Thymus (tissue), 11 donors: ENCODE data around the gene FGFR4. TPM values are rescaled to one million over a fixed set of nuclear protein-coding genes. Genes with fewer than 3 reads are reported as not detected.
A peak's percentile ranks its signal among the peaks of the same experiment; 100 is the strongest.

Source experiments
- DNase-seq, 9 donors: peaks; one replicate each; pipeline ENCODE4 v3.0.0-alpha.2; 2013; ENCODE audit warnings: low spot score in 9 of 9, low read depth in 6 of 9, missing footprints in 1 of 9
- H3K27ac ChIP-seq, 2 donors: one replicate each; pipeline ENCODE4 v1.5.1; 2013; ENCODE audit warnings: control low read depth in 1 of 2, low read depth in 1 of 2, low read length in 1 of 2, mild to moderate bottlenecking in 1 of 2, moderate library complexity in 1 of 2
- H3K27me3 ChIP-seq, 2 donors: one replicate each; pipeline ENCODE4 v1.5.1; 2013; ENCODE audit warnings: low read length in 1 of 2; ENCODE audit not compliant: control insufficient read depth in 2 of 2, insufficient read depth in 1 of 2
- H3K36me3 ChIP-seq, 2 donors: one replicate each; pipeline ENCODE4 v1.5.1; 2013; ENCODE audit warnings: low read length in 1 of 2, mild to moderate bottlenecking in 1 of 2, moderate library complexity in 1 of 2; ENCODE audit not compliant: control insufficient read depth in 2 of 2, insufficient read depth in 2 of 2
- H3K4me1 ChIP-seq, 2 donors: one replicate each; pipeline ENCODE4 v1.5.1; 2013; ENCODE audit warnings: low read length in 2 of 2; ENCODE audit not compliant: control insufficient read depth in 2 of 2, insufficient read depth in 2 of 2
- H3K4me3 ChIP-seq, 2 donors: one replicate each; pipeline ENCODE4 v1.5.1; 2013; ENCODE audit warnings: low read length in 2 of 2, control low read depth in 1 of 2, mild to moderate bottlenecking in 1 of 2
- H3K9me3 ChIP-seq, 2 donors: one replicate each; pipeline ENCODE4 v1.5.1; 2013; ENCODE audit warnings: low read length in 1 of 2, mild to moderate bottlenecking in 1 of 2; ENCODE audit not compliant: control insufficient read depth in 2 of 2, insufficient read depth in 1 of 2
- WGBS: extraction: QIAGEN DNeasy Blood & Tissue Kit; methylation state at CpG from one replicate; pipeline ENCODE4 v1.1.7; 2013; 5-methylcytosine and 5-hydroxymethylcytosine counted together
- polyA plus RNA-seq: library from polyadenylated mRNA; stranded (reverse); fragments of 200-250 nt; gene quantifications from one replicate; pipeline ENCODE4 v1.2.3, GENCODE V29; 2013
- total RNA-seq: library from RNA; stranded (reverse); fragments of 120-200 nt; gene quantifications from one replicate; pipeline ENCODE4 v1.2.4, GENCODE V29; 2013
- donor health status: healthy.

Gene FGFR4
- total and polyA plus RNA-seq, 2 donors, result 0.28 to 1.7 TPM

DNA sequence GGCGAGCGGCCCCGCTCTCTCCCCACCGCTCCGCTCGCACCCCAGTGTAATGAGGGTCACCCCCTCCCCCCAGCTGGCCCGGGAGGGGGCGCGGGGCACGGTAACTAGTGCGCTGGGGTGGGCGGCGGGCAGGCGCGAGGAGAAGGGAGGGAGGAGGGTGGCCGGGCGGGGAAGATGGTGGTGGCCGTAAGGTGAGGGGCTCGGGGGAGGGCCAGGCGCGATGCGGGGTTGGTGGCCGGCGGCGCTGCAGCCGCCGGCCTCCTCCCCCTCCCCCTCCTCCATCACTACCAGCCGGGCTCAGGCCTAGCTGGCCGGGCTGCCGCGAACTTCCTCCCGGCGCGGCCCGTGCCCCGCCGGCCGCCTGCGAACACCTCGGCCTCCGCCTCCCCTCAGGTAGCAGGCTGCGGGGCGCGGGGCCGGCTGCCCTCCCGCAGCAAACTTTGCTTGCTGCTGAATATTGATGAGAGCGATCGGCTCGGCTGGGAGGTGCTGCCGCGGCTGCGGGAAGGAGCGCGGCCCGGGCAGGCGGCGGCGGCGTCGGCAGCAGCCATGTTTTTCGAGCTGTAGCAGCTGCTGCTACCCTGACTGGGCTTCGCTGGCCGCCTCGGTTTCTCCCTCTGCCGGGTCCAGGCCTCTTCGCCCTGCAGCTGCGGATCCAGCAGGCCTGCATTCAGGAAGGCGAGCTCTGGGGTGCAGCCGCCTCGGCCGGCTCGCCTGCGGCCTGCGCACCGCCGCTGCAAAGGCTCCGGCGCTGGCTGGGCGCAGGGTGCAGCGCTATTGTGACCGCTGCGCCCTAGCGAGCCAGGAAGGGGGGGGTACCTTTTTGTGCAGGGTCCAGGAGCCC, 47.4 kb downstream of the FGFR4 start:
- Histone ChIP-seq H3K27me3 (peaks cover 0 to 6% of the 10 kb centered on the region in 2 donors), H3K36me3 (peaks cover 7 to 37% of the 10 kb centered on the region in 2 donors), H3K4me1 (peaks cover 15 to 22% of the 10 kb centered on the region in 2 donors), H3K27ac (peak overlapping the region; percentile 78 to 94), H3K9me3 (no peaks in the 10 kb centered on the region), H3K4me3 (peak overlapping the region; percentile 66 to 99)
- WGBS, result under 1% methylated on average over 83 of the region's 83 CpGs
- DNase-seq, result peak in 6 of 9 donors; percentile 29 to 76 (median 51)

DNA sequence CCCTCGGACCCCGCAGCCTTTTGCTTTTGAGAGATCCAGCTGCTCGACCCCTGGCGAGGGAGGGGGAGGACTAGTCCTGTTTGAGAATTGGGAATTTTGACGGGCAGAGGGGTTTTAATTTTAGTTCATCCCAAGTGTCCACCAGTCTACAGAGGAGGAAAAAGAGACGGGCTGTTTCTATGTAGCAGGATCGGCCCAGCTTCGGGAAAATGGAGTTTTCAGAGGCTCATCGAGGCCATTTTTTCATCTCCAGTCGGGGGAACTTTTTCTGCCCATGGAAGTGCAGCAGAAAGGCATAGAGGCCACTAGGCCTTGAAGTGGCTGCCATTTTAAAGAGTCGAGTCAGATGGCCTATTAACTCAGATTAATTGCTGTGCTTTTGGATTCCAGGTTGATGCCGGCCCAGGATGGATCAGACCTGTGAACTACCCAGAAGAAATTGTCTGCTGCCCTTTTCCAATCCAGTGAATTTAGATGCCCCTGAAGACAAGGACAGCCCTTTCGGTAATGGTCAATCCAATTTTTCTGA, 48.0 kb downstream of the FGFR4 start:
- no peak for DNase-seq
- peak overlapping the region; percentile 64 to 94 for H3K27ac ChIP-seq
- H3K27me3 ChIP-seq, result peaks cover 0 to 6% of the 10 kb centered on the region in 2 donors
- peaks cover 15 to 22% of the 10 kb centered on the region in 2 donors for H3K4me1 ChIP-seq
- peaks cover 7 to 37% of the 10 kb centered on the region in 2 donors for H3K36me3 ChIP-seq
- WGBS, result 24% methylated on average over 13 of the region's 13 CpGs
- H3K9me3 ChIP-seq, result no peaks in the 10 kb centered on the region
- peak overlapping the region; percentile 66 to 99 for H3K4me3 ChIP-seq

DNA sequence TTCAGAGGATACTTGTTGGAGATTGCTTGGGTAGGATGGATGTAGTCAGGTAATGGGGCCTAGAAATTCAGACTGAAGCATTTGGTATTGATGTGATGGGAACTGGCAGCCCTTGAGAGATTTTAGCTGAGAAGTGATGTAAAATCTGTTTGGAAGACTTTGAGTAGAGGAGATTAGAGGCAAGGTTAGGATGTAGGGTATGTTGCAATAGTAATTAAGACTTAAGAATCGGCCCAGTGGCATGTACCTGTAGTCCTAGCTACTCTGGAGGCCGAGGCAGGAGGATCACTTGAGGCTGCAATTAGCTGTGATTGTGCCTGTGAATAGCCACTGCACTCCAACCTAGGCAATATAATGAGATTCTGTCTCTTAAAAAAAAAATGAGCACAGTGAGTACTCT, 53.6 kb downstream of the FGFR4 start:
- peaks cover 18 to 65% of the 10 kb centered on the region in 2 donors for H3K36me3 ChIP-seq
- no peak overlapping the region for H3K4me3 ChIP-seq
- H3K4me1 ChIP-seq, result peaks cover 3 to 7% of the 10 kb centered on the region in 2 donors
- DNase-seq, result no peak
- WGBS, result 96% methylated on average over 2 of the region's 2 CpGs
- H3K9me3 ChIP-seq, result no peaks in the 10 kb centered on the region
- H3K27ac ChIP-seq, result no peak overlapping the region
- H3K27me3 ChIP-seq, result no peaks in the 10 kb centered on the region

DNA sequence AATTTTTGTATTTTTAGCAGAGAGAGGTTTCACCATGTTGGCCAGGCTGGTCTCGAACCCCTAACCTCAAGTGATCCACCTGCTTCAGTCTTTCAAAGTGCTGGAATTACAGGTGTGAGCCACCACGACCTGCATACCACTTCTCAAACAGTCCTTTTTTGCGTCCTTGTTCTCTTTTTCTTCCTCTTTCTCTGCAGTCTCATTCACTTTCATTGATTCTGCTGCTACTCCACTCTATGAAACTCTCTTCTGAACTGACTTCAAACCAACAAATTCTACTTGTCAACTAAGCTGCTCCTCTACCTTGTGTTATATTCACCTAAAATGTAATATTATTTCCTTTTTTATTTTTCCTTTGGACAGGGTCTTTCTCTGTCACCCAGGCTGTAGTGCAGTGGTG, 54.8 kb downstream of the FGFR4 start:
- no peaks in the 10 kb centered on the region for H3K27me3 ChIP-seq
- H3K4me3 ChIP-seq, result no peak overlapping the region
- no peaks in the 10 kb centered on the region for H3K4me1 ChIP-seq
- no peak for DNase-seq
- no peaks in the 10 kb centered on the region for H3K9me3 ChIP-seq
- 90% methylated on average over 3 of the region's 3 CpGs for WGBS
- H3K36me3 ChIP-seq, result peaks cover 14 to 62% of the 10 kb centered on the region in 2 donors
- H3K27ac ChIP-seq, result no peak overlapping the region

DNA sequence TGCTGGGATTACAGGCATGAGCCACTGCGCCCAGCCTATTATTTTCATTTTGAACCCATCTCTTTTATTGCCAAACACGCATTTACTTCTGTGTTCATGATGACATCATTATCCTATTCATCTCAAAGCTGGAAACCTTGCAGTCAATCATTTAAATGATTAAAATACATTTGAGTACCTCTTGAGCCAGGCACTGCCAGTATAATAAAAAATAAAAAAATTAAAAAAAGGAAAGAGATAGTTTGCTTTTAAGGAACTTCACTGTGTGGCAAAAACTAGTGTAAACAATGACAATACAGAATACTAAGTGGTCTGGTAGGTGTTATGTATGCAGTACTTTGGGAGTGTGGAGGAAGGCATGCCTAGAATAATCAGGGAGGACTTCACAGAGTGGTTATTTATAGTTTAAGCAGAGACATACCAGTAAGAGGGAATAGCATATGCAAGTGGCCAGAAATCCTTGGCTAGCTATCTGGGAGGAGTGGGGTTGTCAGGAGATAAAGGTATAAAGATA, 55.4 kb downstream of the FGFR4 start:
- Histone ChIP-seq H3K4me1 (no peaks in the 10 kb centered on the region), H3K27ac (no peak overlapping the region), H3K27me3 (no peaks in the 10 kb centered on the region), H3K36me3 (peaks cover 18 to 62% of the 10 kb centered on the region in 2 donors), H3K9me3 (no peaks in the 10 kb centered on the region), H3K4me3 (no peak overlapping the region)
- no peak for DNase-seq
- 98% methylated on average over 2 of the region's 2 CpGs for WGBS

DNA sequence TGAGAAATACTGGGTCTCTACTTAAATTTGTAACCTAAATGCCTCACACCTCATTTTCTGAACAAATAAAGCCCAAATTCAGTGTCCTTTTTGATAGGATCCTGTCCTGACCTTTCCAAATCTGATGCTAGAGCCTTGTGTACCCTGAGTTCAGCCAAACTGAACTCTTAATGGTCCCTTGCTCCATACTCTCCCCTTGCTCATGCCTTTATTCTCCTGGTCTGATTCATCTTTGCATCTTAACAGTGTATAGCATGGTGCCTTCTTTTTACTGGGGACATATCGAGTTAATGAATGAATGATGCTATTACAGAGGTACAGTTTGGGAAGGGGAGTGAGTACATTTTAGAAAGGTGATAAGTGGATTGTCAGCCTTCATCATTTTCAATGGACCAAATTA, 56.1 kb downstream of the FGFR4 start:
- Histone ChIP-seq H3K36me3 (peaks cover 18 to 64% of the 10 kb centered on the region in 2 donors), H3K27ac (no peak overlapping the region), H3K9me3 (no peaks in the 10 kb centered on the region), H3K4me3 (no peak overlapping the region), H3K4me1 (no peaks in the 10 kb centered on the region), H3K27me3 (no peaks in the 10 kb centered on the region)
- WGBS, result 95% methylated on average over 1 of the region's 1 CpG
- no peak for DNase-seq

DNA sequence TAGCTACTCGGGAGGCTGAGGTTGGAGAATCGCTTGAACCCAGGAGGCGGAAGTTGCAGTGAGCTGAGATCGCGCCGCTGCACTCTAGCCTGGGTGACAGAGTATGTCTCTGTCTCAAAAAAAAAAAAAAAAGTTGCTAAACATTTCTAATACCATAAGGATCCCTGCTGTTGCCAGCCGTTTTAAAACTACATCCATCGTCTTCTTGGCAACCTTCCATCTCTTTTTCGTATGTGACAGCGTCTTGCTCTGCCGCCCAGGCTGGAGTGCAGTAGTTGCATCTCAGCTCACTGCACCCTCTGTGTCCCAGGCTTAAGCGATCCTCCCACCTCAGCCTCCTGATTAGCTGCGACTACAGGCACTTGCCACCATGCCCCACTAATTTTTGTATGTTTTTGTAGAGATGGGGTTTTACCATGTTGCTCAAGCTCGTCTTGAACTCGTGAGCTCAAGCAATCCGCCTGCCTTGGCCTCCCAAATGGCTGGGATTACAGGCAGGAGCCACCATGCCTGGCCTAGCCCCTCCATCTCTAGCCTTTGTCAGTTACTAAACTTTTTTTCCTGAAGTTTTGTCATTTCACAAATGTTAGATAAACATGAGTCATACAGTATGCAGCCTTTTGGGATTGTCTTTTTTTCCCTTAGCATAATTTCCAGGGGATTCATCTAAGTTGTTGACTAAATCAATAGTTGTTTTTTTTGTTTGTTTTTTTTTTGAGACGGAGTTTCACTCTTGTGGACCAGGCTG, 60.4 kb downstream of the FGFR4 start:
- Histone ChIP-seq H3K4me1 (no peaks in the 10 kb centered on the region), H3K27ac (no peak overlapping the region), H3K36me3 (peaks cover 27 to 64% of the 10 kb centered on the region in 2 donors), H3K4me3 (no peak overlapping the region), H3K9me3 (no peaks in the 10 kb centered on the region), H3K27me3 (no peaks in the 10 kb centered on the region)
- WGBS, result 97% methylated on average over 17 of the region's 17 CpGs
- no peak for DNase-seq
